Uterus (tissue), 2 donors: ENCODE results near the gene LY9.

ENCODE experiments used
- POLR2A ChIP-seq, 2 donors: fragments of 450-650 bp; IDR thresholded peaks; one replicate each; pipeline ENCODE4 v1.6.1; 2016; ENCODE audit warnings: antibody characterized with exemption in 2 of 2, mild to moderate bottlenecking in 1 of 2, moderate library complexity in 1 of 2
- TF ChIP-seq, protein P1 (sequence below), 4 experiments: fragments of 200-600 bp in 2 of 4; fragments of 450-650 bp in 2 of 4; sonication (generic) in 2 of 4; IDR thresholded peaks; one replicate each; pipeline ENCODE4 v1.5.1; 2016 to 2019; ENCODE audit warnings: antibody characterized with exemption in 4 of 4, mild to moderate bottlenecking in 2 of 4, moderate library complexity in 1 of 4

DNA sequence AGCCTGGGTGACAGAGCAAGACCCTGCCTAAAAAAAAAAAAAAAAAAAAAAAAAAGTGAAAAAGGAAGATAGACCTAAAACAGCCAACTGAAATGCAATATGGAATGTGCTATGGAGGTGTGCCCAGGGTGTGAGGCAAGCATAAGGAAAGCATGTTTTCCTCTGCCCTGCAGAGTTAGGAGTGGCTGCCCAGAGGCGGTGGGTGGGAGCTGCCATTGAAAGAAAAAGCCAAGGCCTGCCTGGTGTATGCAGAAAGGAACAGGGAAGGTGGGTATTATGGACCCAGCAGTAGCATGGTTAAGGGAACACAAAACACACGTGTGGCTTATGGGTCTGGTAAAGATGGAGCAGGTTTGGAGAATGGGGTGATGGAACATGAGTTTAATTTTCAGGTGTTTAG, 57.8 kb downstream of the LY9 start:
- TF ChIP-seq, protein P1, sequence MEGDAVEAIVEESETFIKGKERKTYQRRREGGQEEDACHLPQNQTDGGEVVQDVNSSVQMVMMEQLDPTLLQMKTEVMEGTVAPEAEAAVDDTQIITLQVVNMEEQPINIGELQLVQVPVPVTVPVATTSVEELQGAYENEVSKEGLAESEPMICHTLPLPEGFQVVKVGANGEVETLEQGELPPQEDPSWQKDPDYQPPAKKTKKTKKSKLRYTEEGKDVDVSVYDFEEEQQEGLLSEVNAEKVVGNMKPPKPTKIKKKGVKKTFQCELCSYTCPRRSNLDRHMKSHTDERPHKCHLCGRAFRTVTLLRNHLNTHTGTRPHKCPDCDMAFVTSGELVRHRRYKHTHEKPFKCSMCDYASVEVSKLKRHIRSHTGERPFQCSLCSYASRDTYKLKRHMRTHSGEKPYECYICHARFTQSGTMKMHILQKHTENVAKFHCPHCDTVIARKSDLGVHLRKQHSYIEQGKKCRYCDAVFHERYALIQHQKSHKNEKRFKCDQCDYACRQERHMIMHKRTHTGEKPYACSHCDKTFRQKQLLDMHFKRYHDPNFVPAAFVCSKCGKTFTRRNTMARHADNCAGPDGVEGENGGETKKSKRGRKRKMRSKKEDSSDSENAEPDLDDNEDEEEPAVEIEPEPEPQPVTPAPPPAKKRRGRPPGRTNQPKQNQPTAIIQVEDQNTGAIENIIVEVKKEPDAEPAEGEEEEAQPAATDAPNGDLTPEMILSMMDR (IDR thresholded peaks at IDR 0.05) = no peak
- TF ChIP-seq POLR2A (IDR thresholded peaks at IDR 0.05) = no peak
